Measurements from ENCODE around the gene EFCAB6. TPM values are rescaled to one million over a fixed set of nuclear protein-coding genes. Genes with fewer than 3 reads are reported as not detected.

Gene EFCAB6
- total and polyA plus RNA-seq, 3 donors from 2014 or later = 41.3 to 108 (median 81.5) TPM

- Histone ChIP-seq H3K27me3 (no peaks in the 10 kb centered on the region), H3K4me1 (no peaks in the 10 kb centered on the region), H3K4me3 (no peak overlapping the region), H3K36me3 (ENCODE audit: low read depth, missing control alignments) (no peaks in the 10 kb centered on the region), H3K27ac (no peak overlapping the region), H3K9me3 (no peaks in the 10 kb centered on the region)
- TF ChIP-seq CTCF (IDR thresholded peaks at IDR 0.05) = no peak
- TF ChIP-seq POLR2A (IDR thresholded peaks at IDR 0.05) = no peak
- intact Hi-C loops (cut with DNase I; ENCODE audit: low total_unique reads) = no loop called here
- DNase-seq = no peak
- WGBS, 2 donors = 79 to 93% methylated on average over 2 to 13 of the region's 13 CpGs
Observed at GRCh38 chr22:43840431-43840830, 28.3 kb upstream of the EFCAB6 start.

- Histone ChIP-seq H3K9me3 (no peaks in the 10 kb centered on the region), H3K27me3 (no peaks in the 10 kb centered on the region), H3K4me3 (no peak overlapping the region), H3K27ac (no peak overlapping the region), H3K4me1 (no peaks in the 10 kb centered on the region), H3K36me3 (ENCODE audit: low read depth, missing control alignments) (no peaks in the 10 kb centered on the region)
- intact Hi-C loops (cut with DNase I; ENCODE audit: low total_unique reads) = no loop called here
- WGBS, 2 donors = 74 to 81% methylated on average over 8 of the region's 8 CpGs
- no peak for DNase-seq
- TF ChIP-seq CTCF (IDR thresholded peaks at IDR 0.05) (no peak), POLR2A (IDR thresholded peaks at IDR 0.05) (no peak)
Observed at GRCh38 chr22:43839781-43840180, 27.7 kb upstream of the EFCAB6 start.

DNA sequence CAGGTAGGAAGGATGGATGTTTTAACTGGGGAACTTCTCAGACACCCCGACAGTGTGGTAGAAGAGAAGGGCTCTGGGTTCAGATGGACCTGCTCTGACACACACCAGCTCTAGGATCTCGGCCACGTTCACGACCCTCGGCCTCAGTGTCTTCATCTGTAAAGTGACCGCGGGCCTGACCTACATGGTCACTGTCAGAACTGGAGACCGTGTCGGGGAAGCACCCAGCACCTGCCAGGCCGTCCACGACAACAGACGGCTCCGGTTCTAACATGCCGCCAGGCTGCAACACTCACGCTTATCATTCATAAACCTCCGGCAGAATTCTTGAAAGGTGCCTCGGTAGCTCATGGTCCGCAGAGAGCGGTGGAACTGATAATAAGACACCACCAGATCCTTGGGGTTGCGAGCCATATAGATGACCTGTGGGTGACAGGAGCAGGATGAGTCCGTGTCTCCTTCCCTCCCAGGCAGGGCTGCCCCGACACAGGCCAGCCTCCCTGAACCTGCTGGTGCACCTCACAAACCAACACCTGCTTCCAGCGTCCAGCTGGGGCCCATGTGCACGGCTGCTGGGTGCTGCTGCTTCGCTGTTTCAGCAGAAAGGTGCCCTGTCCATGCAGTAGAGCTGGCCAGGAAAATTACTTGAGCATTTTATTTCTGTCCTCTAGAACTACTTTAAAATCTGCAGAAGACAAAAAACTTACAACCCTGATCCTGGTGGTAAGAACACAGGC is 26.6 kb upstream of the EFCAB6 start:
- H3K27me3 ChIP-seq = no peaks in the 10 kb centered on the region
- no peaks in the 10 kb centered on the region for H3K9me3 ChIP-seq
- WGBS, 2 donors = 94 to 95% methylated on average over 22 to 25 of the region's 25 CpGs
- no peak overlapping the region for H3K27ac ChIP-seq
- no peak for DNase-seq
- TF ChIP-seq POLR2A (IDR thresholded peaks at IDR 0.05) (no peak), CTCF (IDR thresholded peaks at IDR 0.05) (no peak)
- H3K4me3 ChIP-seq = no peak overlapping the region
- H3K36me3 ChIP-seq (ENCODE audit: low read depth, missing control alignments) = no peaks in the 10 kb centered on the region
- no peaks in the 10 kb centered on the region for H3K4me1 ChIP-seq
- intact Hi-C loops (cut with DNase I; ENCODE audit: low total_unique reads) = no loop called here

GRCh38 chr22:43838161-43838560 is 26.1 kb upstream of the EFCAB6 start:
- Histone ChIP-seq H3K27ac (no peak overlapping the region), H3K27me3 (no peaks in the 10 kb centered on the region), H3K9me3 (no peaks in the 10 kb centered on the region), H3K4me3 (no peak overlapping the region), H3K4me1 (no peaks in the 10 kb centered on the region), H3K36me3 (ENCODE audit: low read depth, missing control alignments) (no peaks in the 10 kb centered on the region)
- TF ChIP-seq CTCF (IDR thresholded peaks at IDR 0.05) (no peak), POLR2A (IDR thresholded peaks at IDR 0.05) (no peak)
- 89 to 98% methylated on average over 4 to 10 of the region's 10 CpGs for WGBS, 2 donors
- DNase-seq = no peak
- intact Hi-C loops (cut with DNase I; ENCODE audit: low total_unique reads) = no loop called here

GRCh38 chr22:43837666-43838065 is 25.6 kb upstream of the EFCAB6 start:
- no peak overlapping the region for H3K4me3 ChIP-seq
- no peak for TF ChIP-seq POLR2A (IDR thresholded peaks at IDR 0.05)
- no peak for TF ChIP-seq CTCF (IDR thresholded peaks at IDR 0.05)
- no peak overlapping the region for H3K27ac ChIP-seq
- 90 to 93% methylated on average over 5 to 9 of the region's 9 CpGs for WGBS, 2 donors
- H3K9me3 ChIP-seq = no peaks in the 10 kb centered on the region
- no peaks in the 10 kb centered on the region for H3K4me1 ChIP-seq
- intact Hi-C loops (cut with DNase I; ENCODE audit: low total_unique reads) = no loop called here
- no peaks in the 10 kb centered on the region for H3K27me3 ChIP-seq
- no peak for DNase-seq
- H3K36me3 ChIP-seq (ENCODE audit: low read depth, missing control alignments) = no peaks in the 10 kb centered on the region
